HepG2 (cell line): ENCODE data around the gene ABTB2. TPM values are rescaled to one million over a fixed set of nuclear protein-coding genes. Genes with fewer than 3 reads are reported as not detected.

Experiments used
- CCAR2 ChIP-seq: fragments of 200-400 bp; formaldehyde crosslinking; optimal IDR thresholded peaks from 2 replicates; pipeline ENCODE3; 2018; ENCODE audit warnings: low read depth, mild to moderate bottlenecking, low read length, moderate library complexity
- JARID2 ChIP-seq: sonication (generic); formaldehyde crosslinking; IDR thresholded peaks from 2 replicates; pipeline ENCODE4 v1.8.1; 2023; ENCODE audit warnings: missing genetic modification reagents, inconsistent platforms; ENCODE audit not compliant: insufficient replicate concordance
- NPAS2 ChIP-seq: sonication (generic); formaldehyde crosslinking; IDR thresholded peaks from 2 replicates; pipeline ENCODE4 v1.8.0; 2022; ENCODE audit warnings: mild to moderate bottlenecking, missing genetic modification reagents, borderline replicate concordance
- NR2F1 ChIP-seq, 2 experiments: fragments of 450-650 bp in 1 of 2; formaldehyde crosslinking in 1 of 2; IDR thresholded peaks; 2 replicates each; pipeline versions ENCODE4 v1.5.0 to v1.6.1; 2016 to 2020; ENCODE audit warnings: mild to moderate bottlenecking in 1 of 2, missing compliant biosample characterization in 1 of 2, missing genetic modification reagents in 1 of 2, moderate library complexity in 1 of 2
- RFX5 ChIP-seq: IDR thresholded peaks from 2 replicates; pipeline ENCODE4 v1.6.1; 2011; ENCODE audit warnings: low read depth, low read length, improper control_type of control experiment
- ZNF12 ChIP-seq: sonication (generic); formaldehyde crosslinking; IDR thresholded peaks from 2 replicates; pipeline ENCODE4 v1.5.0; 2020; ENCODE audit warnings: missing genetic modification reagents
- ZNF407 ChIP-seq: sonication (generic); formaldehyde crosslinking; IDR thresholded peaks from one replicate; pipeline ENCODE4 v1.5.1; 2020; ENCODE audit warnings: mild to moderate bottlenecking, missing genetic modification reagents; ENCODE audit errors: not compliant biosample characterization
- ZNF546 ChIP-seq: sonication (generic); formaldehyde crosslinking; conservative IDR thresholded peaks from 2 replicates; pipeline ENCODE4 v1.8.1; 2023; ENCODE audit warnings: mild to moderate bottlenecking, missing genetic modification reagents
- polyA plus RNA-seq, 8 experiments: library from polyadenylated mRNA; depleted of rRNA in 3 of 8; stranded (reverse) in 7 of 8; unstranded in 1 of 8; fragments of >200 nt; fragmentation: Illumina TruSeq in 4 of 8; extraction: Trizol in 4 of 8; gene quantifications; 2 replicates each; pipeline versions ENCODE4 v1.2.1 to v1.2.3, GENCODE V29; 2011 to 2016; ENCODE audit warnings: low read depth in 4 of 8, missing spikeins in 1 of 8, mixed read lengths in 1 of 8; ENCODE audit not compliant: insufficient read depth in 1 of 8
- total RNA-seq, 5 experiments: library from RNA; depleted of rRNA; stranded (reverse); fragments of >200 nt; fragmentation: Illumina TruSeq; extraction: Trizol; gene quantifications; 2 replicates each; pipeline ENCODE4 v1.2.3, GENCODE V29; 2016; ENCODE audit warnings: low read depth in 1 of 5
- TF ChIP-seq, protein P1 (sequence below): sonication (generic); formaldehyde crosslinking; IDR thresholded peaks from 2 replicates; pipeline ENCODE4 v1.5.0; 2020; ENCODE audit warnings: mild to moderate bottlenecking, missing genetic modification reagents
- TF ChIP-seq, protein P2 (sequence below): sonication (generic); formaldehyde crosslinking; IDR thresholded peaks from 2 replicates; pipeline ENCODE4 v1.4.0; 2020; ENCODE audit warnings: mild to moderate bottlenecking, missing genetic modification reagents

Gene ABTB2
- total and polyA plus RNA-seq, 2 of the 13 experiments (the other 11 are each of a cell fraction or from before 2014, with no cell fraction given), result 5.1 to 15.4 TPM

GRCh38 chr11:34226210-34226609 is 131.6 kb downstream of the ABTB2 start (continued):
- no peak for TF ChIP-seq NR2F1 (CRISPR knock-in tag; IDR thresholded peaks at IDR 0.05)
- no peak for TF ChIP-seq JARID2
- no peak for TF ChIP-seq CCAR2
- no peak for TF ChIP-seq RFX5
- TF ChIP-seq ZNF12, result no peak
- TF ChIP-seq NPAS2 (CRISPR knock-in tag), result no peak
- TF ChIP-seq, protein P1, sequence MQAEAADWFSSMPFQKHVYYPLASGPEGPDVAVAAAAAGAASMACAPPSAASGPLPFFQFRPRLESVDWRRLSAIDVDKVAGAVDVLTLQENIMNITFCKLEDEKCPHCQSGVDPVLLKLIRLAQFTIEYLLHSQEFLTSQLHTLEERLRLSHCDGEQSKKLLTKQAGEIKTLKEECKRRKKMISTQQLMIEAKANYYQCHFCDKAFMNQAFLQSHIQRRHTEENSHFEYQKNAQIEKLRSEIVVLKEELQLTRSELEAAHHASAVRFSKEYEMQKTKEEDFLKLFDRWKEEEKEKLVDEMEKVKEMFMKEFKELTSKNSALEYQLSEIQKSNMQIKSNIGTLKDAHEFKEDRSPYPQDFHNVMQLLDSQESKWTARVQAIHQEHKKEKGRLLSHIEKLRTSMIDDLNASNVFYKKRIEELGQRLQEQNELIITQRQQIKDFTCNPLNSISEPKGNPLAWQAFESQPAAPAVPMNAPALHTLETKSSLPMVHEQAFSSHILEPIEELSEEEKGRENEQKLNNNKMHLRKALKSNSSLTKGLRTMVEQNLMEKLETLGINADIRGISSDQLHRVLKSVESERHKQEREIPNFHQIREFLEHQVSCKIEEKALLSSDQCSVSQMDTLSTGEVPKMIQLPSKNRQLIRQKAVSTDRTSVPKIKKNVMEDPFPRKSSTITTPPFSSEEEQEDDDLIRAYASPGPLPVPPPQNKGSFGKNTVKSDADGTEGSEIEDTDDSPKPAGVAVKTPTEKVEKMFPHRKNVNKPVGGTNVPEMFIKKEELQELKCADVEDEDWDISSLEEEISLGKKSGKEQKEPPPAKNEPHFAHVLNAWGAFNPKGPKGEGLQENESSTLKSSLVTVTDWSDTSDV (CRISPR knock-in tag), result no peak
- TF ChIP-seq, protein P2, sequence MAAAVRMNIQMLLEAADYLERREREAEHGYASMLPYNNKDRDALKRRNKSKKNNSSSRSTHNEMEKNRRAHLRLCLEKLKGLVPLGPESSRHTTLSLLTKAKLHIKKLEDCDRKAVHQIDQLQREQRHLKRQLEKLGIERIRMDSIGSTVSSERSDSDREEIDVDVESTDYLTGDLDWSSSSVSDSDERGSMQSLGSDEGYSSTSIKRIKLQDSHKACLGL (CRISPR knock-in tag), result no peak
- no peak for TF ChIP-seq ZNF546 (CRISPR knock-in tag)
- TF ChIP-seq ZNF407 (CRISPR knock-in tag), result no peak
- TF ChIP-seq, all 625 proteins: peak for 0
